SKM-1 (cell line): ENCODE data around the gene TSPAN18.

Source experiments
- DNase-seq: peaks from one replicate; lab custom pipeline; 2025; ENCODE audit not compliant: unreplicated experiment; lab: John Stamatoyannopoulos, UW

TSPAN18 gene, protein sequence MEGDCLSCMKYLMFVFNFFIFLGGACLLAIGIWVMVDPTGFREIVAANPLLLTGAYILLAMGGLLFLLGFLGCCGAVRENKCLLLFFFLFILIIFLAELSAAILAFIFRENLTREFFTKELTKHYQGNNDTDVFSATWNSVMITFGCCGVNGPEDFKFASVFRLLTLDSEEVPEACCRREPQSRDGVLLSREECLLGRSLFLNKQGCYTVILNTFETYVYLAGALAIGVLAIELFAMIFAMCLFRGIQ

DNA sequence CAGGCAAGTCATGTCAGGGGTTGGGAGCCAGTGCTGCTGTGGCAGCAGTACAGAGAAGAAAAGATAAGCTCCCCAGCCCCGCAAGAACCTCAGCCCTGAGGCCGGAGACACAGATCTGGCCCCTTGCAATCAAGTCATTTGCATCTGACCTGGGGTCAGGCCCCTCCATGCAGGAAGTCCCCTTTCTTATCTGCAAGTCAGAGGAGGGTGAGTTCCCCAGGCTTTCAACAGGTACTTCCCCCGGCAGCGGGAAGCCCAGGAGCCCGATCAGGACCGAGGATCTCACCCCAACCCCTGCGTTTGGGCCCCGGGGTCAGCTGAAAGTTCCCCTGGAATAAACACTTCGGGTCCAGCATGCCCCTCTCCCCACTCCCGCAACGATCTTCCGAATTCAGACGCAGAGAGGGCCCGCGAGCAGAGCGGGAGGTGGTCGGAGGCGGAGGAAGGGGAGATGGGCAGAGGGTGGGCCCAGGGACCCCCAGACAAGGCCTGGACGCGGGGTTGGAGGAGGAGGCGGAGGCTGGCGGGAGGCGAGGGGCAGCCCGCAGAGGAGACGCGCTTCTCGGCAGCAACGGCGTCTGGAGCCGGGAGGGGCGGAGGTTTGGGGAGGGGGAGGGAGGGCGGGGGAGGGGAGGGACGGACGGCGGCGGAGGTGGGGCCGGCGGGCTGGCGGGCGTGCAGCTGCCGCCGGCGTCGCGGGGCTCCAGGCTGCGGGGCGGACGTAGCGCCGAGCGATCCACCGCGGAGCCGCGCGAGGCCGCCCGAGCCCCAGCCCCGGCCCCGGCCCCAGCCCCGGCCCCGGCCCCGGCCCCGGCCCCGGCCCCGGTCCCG, at the start of gene TSPAN18:
TSS of gene TSPAN18 (plus strand) at position 680 of the 831 bp plus-strand sequence. CDS start 179,455 bp downstream, outside the sequence.
- peak; percentile 71 for DNase-seq

- no peak for DNase-seq
Observed at GRCh38 chr11:44680982-44681597, 45.7 kb upstream of the TSPAN18 start.

- DNase-seq = peak; percentile 23
Observed at GRCh38 chr11:44681698-44682097, 45.1 kb upstream of the TSPAN18 start.

DNA sequence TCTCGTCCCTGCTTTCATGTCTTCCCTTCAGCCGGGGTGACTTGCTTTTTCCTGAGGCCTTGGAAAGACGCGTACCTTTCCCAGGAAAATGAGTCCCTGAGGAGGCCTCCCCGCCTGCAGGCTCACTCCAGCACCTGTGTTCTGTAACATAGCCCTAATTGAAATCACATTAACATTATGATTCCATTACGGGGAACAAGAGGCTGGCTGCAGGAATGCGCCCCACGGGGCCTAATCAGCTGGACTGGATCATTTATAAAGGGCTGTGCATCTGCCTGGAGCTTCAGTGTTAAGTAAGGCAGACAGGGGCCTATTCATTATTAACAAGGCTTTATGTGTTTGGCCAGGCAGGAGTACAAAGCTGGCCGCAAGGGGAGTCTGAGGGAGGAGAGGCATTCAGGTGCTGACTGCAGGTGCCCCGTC, 41.9 kb upstream of the TSPAN18 start:
- no peak for DNase-seq

DNA sequence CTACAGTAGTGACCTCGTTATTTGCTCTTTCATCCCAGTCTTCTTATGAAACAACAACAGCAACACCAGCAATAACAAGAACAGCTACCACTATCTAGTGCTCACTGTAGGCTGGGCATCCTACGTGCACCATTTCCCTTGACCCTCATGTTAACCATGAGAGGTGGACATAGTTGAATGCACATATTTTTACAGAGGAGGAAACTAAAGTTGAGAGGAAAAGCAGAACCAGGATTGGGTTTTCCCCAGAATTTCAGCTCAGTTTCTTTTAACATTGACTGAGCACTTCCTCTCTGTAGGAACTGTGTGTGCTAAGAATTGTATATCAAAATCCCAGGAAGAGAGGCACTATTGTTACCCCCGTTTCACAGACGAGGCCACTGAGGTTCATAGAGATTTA, 39.4 kb upstream of the TSPAN18 start:
- DNase-seq = no peak

DNA sequence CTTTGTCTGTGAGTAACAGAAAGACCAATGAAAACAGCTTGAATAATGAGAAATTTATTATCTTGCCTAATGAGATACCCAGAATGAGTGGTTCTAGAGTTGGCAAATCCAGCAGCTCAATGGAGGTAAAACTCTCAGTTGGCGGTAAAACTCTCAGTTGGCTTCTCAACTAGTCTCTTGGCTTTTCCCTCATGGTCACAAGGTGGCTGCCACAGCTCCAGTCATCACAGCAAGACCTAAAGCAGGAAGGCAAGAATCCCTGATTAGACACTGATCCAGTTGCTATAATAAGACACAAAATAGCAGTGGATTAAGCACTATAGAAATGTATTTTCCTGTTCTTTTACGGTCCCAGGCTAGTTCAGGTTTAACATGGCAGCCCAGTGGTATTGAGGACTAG, 37.5 kb upstream of the TSPAN18 start:
- DNase-seq = no peak

DNA sequence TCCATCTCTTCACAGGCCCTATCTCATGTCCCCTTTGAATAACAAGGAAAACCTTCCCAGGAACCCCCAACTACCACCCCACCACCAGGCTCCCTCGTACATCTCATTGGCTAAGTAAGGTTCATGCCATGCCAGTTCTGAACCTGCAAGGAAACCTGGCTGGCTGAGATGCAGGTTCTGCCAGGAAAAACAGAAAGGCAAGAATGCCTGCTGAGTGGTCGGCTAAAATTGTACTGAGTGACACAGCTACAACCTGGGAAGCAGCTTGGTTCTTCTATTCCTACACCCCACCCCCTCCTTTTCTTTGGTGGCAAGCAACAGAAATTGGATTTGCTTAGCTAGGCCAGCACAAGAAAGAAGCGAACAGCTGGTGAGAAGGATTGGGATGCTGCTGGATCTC, 36.1 kb upstream of the TSPAN18 start:
- no peak for DNase-seq

GRCh38 chr11:44692460-44692859, 34.3 kb upstream of the TSPAN18 start:
- DNase-seq = no peak

- DNase-seq = no peak
Observed at GRCh38 chr11:44693654-44694119, 33.1 kb upstream of the TSPAN18 start.

GRCh38 chr11:44694443-44694842, 32.3 kb upstream of the TSPAN18 start:
- no peak for DNase-seq

DNA sequence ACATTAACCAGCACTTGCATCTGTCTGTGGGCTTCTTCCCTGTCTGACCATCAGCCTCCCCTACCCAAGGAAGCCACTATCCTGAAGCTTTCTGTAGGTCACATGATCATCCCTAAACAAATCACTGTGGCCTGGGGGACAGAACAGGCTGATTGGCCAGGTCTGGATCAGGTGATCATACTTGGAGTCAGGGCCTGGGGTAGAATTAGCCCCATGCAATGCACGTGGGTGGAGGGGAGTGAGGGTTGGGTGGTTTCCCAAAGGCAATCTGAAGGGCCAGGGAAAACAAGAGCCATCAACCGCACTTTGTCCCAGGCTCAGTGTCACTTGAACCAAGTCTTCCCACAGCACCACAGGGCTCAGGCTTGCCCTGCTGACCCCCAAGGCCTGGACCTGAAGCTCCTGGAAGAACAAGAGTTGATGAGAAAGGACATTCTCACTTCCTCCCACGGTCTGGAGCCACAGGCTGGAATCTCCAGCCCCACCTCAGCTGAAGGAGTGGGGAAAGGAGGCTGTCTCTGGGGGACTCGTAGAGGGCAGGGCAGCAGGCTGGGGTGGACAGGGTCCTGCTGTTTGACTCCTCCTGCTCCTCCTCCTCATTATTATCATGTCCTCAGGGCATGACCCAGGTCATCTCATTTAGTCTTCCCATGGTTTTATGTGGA, 31.5 kb upstream of the TSPAN18 start:
- no peak for DNase-seq

GRCh38 chr11:44698252-44698912, 28.4 kb upstream of the TSPAN18 start:
- no peak for DNase-seq

DNA sequence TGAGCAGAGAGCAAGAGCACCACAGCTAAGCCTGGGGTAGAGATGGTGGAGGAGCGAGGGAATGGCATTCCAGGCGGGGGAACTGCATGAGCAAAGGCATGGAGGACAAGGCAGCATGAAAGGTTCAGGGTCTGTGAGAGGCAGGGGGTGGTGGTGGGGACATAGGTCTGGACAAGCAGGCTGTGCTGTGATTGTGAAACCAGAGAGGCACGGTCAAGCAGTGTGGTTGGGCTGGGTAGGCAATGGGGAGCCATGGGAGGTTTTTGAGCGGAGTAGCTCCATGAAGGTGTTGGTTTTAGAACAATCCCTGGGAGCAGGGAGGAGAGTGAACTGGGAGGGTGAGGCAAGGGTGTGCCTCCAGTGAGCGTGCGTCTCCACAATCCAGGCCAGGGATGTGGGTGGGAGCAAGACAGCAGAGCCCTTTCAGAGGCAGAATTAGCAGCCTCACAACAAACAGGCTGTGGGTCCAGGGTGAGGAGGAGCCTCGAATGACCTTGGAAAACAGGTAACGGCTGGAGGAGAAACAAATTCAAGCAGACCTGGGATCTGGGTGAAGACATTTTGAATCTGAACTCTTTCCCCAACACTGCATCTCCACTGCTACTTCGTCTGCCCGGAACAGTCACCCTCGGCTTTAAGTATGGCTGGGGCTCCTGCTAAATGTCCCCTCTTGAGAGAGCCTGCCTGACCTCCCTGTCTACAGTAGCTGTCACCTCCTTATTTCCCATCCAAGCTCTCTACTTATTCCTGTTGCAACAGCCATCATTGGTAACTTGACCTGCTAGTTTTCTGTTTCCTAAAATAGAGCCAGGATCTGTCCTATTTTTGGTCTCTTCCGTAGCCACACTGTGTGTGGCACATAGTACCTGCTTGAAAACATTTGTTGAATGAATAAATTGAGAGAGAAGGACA, 27.0 kb upstream of the TSPAN18 start:
- DNase-seq = no peak

GRCh38 chr11:44701276-44701675, 25.5 kb upstream of the TSPAN18 start:
- no peak for DNase-seq

GRCh38 chr11:44702889-44703288, 23.9 kb upstream of the TSPAN18 start:
- no peak for DNase-seq

DNA sequence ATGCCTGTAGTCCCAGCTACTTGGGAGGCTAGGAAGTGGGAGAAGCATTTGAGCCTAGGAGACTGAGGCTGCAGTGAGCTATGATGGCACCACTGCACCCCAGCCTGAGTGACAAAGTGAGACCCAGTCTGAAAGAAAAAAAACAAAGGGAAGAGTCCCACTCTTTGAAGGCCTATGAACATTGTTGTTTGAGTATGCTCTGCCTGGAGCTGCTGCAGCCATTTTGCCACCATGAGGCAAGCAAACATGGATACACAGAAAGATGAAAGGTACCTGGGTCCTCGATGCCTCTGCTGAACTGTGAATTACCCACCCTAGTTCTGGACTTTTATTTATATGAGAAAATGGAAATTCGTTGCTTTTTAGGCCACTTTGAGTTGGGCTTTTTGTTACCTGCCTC, 19.7 kb upstream of the TSPAN18 start:
- DNase-seq = no peak

- DNase-seq = no peak
Observed at GRCh38 chr11:44708009-44708408, 18.8 kb upstream of the TSPAN18 start.

DNA sequence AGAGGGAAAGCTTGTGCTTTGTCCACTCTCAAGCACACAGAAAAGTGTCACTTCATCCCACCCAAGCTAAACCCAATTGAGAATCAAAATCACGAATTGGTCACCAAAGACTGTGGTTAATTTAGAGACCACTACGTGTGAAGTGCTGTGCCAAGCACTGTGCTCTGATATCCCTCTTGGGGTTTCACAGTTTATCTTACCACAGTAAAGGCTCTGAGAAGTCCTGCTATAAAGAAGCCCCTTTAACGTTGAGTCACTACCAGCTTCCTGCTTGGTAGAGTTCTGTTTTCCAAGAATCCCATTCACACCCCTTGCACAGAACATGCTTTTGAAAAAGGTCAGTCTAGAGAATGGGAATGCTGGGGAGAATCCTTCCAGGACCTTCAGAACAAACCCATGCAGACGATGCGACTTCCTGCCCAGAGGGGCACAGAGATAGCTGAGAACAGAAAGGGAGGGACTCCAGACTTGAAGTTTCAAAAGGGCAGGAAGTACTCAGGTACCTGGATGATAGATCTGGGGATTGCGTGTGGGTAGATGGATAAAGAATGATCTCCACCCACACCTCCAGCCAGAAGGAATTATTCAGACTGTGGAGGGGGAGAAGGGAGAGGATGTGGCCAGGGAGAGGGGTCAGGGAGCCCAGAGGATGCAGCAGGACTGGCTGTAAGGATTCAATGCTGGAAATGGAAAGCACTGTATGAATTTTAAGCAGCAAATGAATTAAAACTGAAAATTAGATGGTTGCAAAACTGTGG, 18.1 kb upstream of the TSPAN18 start:
- no peak for DNase-seq

- no peak for DNase-seq
Observed at GRCh38 chr11:44709281-44709562, 17.5 kb upstream of the TSPAN18 start.
